ENCODE data around the gene OSBP2. TPM values are rescaled to one million over a fixed set of nuclear protein-coding genes. Genes with fewer than 3 reads are reported as not detected.

Gene OSBP2
- total RNA-seq, 2 experiments from 2014 or later: 2.3 to 2.9 TPM

DNA sequence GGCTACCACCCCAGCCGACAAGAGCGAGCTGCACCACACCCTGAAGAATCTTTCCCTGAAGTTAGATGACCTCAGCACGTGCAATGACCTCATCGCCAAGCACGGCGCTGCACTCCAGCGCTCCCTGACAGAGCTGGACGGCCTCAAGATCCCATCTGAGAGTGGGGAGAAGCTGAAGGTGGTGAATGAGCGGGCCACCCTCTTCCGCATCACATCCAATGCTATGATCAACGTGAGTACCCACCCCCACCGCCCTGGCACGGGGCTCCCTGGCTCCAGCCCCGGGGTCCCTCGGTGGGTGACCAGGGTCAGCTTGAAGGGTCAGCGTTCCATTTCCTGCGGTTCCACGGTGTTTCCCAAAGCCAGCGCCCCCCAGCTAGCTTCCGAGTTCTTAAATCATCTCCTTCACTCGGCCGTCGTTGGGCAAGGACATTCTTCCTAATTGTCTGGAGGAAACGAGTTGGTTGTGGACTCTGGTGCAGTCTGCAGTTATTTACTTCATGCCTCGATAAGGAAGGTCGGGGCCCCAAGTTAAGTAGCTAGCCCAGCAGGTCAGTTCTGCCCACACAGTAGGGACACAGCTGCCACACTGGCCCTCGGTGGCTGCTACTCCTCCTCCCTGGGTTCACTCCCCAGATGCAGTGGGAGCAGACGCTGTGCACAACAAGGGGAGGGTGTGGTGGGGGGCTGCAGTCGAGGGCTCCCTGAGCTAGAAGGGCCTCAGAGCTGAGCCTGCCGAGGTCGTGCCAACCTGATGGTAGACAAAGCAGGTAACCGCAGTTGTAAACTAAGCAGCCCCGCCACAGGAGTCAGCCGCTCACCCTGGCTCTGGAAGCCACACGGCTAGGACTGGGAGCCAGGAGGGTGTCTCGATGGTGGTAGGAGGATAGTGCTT, 176.0 kb downstream of the OSBP2 start:
- Mint-ChIP-seq H3K36me3 (no peaks in the 10 kb centered on the region), H3K9me3 (no peaks in the 10 kb centered on the region), H3K4me3 (no peak overlapping the region), H3K27ac (no peak overlapping the region), H3K4me1 (ENCODE audit: low read depth) (no peaks in the 10 kb centered on the region), H3K27me3 (no peaks in the 10 kb centered on the region)
- ChIA-PET CTCF (interaction anchor here (1.7 kb wide), 1 partner anchor 20 kb away, joined by 6 read pairs; no protein-coding TSS in a partner anchor), POLR2A (interaction anchor here (0.9 kb wide), 1 partner anchor 168 kb away, joined by 3 read pairs; no protein-coding TSS in a partner anchor)
- no peak for DNase-seq
- intact Hi-C loops (cut with micrococcal nuclease): no loop called here

DNA sequence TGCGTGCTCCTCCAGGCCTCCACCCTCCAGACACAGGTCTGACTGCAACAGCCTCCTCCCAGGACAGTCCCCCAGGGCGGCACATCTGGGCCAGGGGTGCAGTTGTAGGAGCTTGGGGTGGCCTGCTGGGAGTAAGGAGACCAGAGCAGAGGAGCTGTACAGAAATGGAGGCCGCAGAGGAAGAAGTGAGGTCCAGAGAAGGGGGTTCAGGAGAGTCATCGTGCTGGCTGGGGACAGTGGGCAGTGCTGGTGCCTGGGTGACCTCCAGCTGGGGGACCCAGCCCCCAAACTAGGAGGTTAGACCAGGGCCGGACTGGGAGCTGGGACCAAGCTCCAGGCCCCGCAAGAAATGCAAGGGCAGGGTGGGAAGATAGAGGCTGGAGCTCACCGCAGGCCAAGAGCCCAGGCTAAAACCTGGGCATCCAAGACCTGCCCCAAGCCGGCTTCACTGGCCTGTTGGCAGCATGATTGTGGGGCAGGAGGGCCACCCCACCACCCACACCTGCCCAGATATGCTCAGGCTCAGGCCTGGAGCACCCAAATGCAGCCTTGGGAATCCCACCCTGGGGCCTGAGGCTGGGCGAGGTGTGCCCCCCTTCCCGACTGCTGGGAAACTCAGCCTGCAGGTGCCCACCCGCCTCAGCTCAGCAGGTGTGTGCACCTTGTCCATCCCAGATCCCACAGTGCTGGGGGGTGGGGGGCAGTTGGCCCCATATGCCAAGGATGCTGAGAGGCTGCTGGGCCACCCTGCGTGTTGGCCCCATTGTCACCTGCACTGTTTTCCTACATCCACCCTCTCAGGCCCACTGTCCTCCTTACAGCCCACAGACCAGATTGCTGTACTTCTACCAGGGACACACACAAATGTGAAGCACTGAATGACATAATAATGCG, 177.0 kb downstream of the OSBP2 start:
- no peak overlapping the region for H3K4me3 Mint-ChIP-seq
- intact Hi-C loops (cut with micrococcal nuclease): no loop called here

DNA sequence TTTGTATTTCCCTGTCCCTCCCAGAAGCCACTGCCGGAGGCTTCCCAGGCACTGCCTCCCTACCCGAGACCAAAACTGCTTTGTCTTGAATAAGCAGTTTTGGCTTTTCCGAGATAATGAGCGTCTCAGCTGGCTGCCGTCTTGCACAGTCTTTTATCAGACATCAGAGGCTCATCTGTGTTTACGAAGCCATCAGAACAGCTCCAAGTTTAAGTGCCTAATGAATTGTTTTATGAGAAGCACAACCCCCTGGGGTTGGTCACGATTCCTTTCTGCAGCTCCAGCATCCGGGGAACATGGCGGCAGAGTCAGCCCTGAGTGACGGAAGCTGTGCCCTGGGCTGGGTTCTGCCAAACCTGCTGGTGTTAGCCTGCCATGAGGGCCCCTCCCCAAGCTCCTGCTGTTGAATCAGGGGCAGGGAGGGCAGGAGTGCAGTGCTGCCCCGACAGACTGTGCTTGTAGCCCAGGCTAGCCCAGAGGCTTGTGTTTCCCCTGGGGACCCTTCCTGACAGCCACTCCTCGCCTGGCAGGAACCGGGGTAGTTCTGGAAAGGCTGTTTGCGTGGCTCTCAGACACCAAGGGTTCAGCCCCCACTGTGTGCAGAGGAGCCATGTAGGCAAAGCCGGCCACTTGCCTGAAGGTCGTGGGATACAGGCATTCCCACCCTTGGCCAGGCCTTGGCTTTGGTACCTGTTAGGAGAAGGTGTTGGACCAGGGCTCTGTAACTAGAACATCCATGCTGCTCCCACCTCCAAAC, 177.8 kb downstream of the OSBP2 start:
- no peak for DNase-seq
- H3K27ac Mint-ChIP-seq: no peak overlapping the region
- no peaks in the 10 kb centered on the region for H3K4me1 Mint-ChIP-seq (ENCODE audit: low read depth)
- ChIA-PET CTCF (interaction anchor here (1.0 kb wide), 1 partner anchor 18 kb away, joined by 3 read pairs; no protein-coding TSS in a partner anchor), POLR2A (no interaction called here)
- intact Hi-C loops (cut with micrococcal nuclease): no loop called here
- H3K4me3 Mint-ChIP-seq: no peak overlapping the region
- no peaks in the 10 kb centered on the region for H3K9me3 Mint-ChIP-seq
- H3K36me3 Mint-ChIP-seq: no peaks in the 10 kb centered on the region
- no peaks in the 10 kb centered on the region for H3K27me3 Mint-ChIP-seq

More for the DNA sequence above, 177.0 kb downstream of the OSBP2 start:
- DNase-seq: no peak
- Mint-ChIP-seq H3K27me3 (no peaks in the 10 kb centered on the region), H3K9me3 (no peaks in the 10 kb centered on the region), H3K4me1 (ENCODE audit: low read depth) (no peaks in the 10 kb centered on the region), H3K27ac (no peak overlapping the region), H3K36me3 (no peaks in the 10 kb centered on the region)
- POLR2A ChIA-PET: interaction anchor here (0.9 kb wide), 1 partner anchor 169 kb away, joined by 3 read pairs; no protein-coding TSS in a partner anchor
- CTCF ChIA-PET: interaction anchor here (1.0 to 1.7 kb wide), 2 partner anchors 19 kb away, joined by 3 to 6 read pairs; no protein-coding TSS in a partner anchor

- no peak overlapping the region for H3K27ac Mint-ChIP-seq
- no peaks in the 10 kb centered on the region for H3K4me1 Mint-ChIP-seq (ENCODE audit: low read depth)
- no peaks in the 10 kb centered on the region for H3K36me3 Mint-ChIP-seq
- DNase-seq: no peak
- H3K27me3 Mint-ChIP-seq: no peaks in the 10 kb centered on the region
- ChIA-PET POLR2A (no interaction called here), CTCF (no interaction called here)
- intact Hi-C loops (cut with micrococcal nuclease): no loop called here
- no peaks in the 10 kb centered on the region for H3K9me3 Mint-ChIP-seq
- no peak overlapping the region for H3K4me3 Mint-ChIP-seq
Measured at GRCh38 chr22:30873086-30873650, 178.5 kb downstream of the OSBP2 start.

GRCh38 chr22:30873661-30874060, 179.0 kb downstream of the OSBP2 start:
- ChIA-PET POLR2A (no interaction called here), CTCF (interaction anchor here (1.2 kb wide), 1 partner anchor 18 kb away, joined by 3 read pairs; no protein-coding TSS in a partner anchor)
- Mint-ChIP-seq H3K27ac (no peak overlapping the region), H3K27me3 (no peaks in the 10 kb centered on the region), H3K4me3 (no peak overlapping the region), H3K4me1 (ENCODE audit: low read depth) (no peaks in the 10 kb centered on the region), H3K36me3 (no peaks in the 10 kb centered on the region), H3K9me3 (no peaks in the 10 kb centered on the region)
- DNase-seq: no peak
- intact Hi-C loops (cut with micrococcal nuclease): no loop called here

- ChIA-PET CTCF (interaction anchor here (1.2 kb wide), 1 partner anchor 17 kb away, joined by 3 read pairs; no protein-coding TSS in a partner anchor), POLR2A (no interaction called here)
- no peaks in the 10 kb centered on the region for H3K9me3 Mint-ChIP-seq
- no peak for DNase-seq
- no peak overlapping the region for H3K4me3 Mint-ChIP-seq
- no peaks in the 10 kb centered on the region for H3K27me3 Mint-ChIP-seq
- H3K36me3 Mint-ChIP-seq: no peaks in the 10 kb centered on the region
- H3K27ac Mint-ChIP-seq: no peak overlapping the region
- intact Hi-C loops (cut with micrococcal nuclease): no loop called here
- no peaks in the 10 kb centered on the region for H3K4me1 Mint-ChIP-seq (ENCODE audit: low read depth)
Measured at GRCh38 chr22:30874431-30875370, 180.0 kb downstream of the OSBP2 start.

DNA sequence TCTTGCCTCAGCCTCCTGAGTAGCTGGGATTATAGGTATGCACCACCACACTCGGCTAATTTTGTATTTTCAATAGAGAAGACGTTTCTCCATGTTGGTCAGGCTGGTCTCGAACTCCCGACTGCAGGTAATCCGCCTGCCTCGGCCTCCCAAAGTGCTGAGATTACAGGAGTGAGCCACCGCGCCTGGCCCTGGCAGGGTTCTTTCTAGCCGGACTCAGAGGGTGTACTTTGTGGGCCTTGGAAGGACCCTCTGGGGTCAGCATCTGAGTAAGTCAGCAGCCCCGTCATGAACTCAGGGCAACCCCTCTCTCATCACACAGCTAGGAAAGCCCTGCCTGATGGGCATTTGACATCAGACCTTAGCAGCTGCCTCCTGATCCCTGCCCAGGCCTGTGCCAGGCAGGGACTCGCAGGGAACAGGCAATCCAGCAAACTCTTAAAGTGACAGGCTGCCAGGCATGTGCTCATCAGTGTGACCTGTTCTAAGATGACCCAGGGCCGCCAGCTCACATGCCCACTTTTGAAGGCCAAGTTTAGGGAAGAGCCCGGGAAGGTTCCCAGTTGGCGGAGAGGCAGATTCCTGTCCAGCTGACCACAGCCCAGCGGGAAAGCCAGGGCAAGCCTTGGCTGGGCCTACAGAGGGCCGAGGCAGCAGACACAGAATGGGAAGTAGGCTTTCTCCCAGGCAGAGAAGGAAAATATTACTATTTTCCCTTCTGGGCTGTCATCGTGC, 181.0 kb downstream of the OSBP2 start:
- no peak for DNase-seq
- H3K27ac Mint-ChIP-seq: no peak overlapping the region
- no peak overlapping the region for H3K4me3 Mint-ChIP-seq
- intact Hi-C loops (cut with micrococcal nuclease): no loop called here
- no peaks in the 10 kb centered on the region for H3K36me3 Mint-ChIP-seq
- H3K4me1 Mint-ChIP-seq (ENCODE audit: low read depth): no peaks in the 10 kb centered on the region
- POLR2A ChIA-PET: no interaction called here
- no peaks in the 10 kb centered on the region for H3K27me3 Mint-ChIP-seq
- no peaks in the 10 kb centered on the region for H3K9me3 Mint-ChIP-seq
- CTCF ChIA-PET: no interaction called here

DNA sequence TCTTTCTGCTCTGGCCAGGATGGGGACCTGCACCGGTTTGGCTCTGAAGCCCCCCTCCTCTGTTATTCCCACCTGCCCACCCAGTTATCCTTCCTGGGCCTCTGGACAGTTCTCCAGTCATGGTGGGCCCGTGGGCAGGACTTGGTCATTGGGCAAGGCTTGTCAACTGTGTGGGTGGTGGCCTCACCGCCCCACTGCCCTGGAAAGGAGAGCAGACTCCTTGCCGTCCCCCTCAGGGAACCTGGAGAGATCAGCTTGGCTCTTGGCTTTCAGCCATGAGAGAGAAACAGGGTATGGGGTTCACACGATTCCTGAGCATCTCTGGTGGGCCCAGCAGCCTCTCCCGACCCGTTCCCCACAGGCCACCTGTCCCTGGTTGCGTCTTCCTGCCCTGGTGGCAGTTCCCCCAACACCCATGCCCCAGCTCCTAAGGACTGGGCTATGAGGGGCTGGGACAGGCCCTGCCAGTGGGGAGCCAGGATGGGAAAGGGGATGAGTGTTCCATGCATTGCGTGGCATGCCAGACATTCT, 181.6 kb downstream of the OSBP2 start:
- Mint-ChIP-seq H3K4me1 (ENCODE audit: low read depth) (no peaks in the 10 kb centered on the region), H3K4me3 (no peak overlapping the region), H3K27ac (no peak overlapping the region), H3K9me3 (no peaks in the 10 kb centered on the region), H3K36me3 (no peaks in the 10 kb centered on the region), H3K27me3 (no peaks in the 10 kb centered on the region)
- DNase-seq: no peak
- intact Hi-C loops (cut with micrococcal nuclease): no loop called here
- POLR2A ChIA-PET: no interaction called here
- CTCF ChIA-PET: interaction anchor here (0.6 kb wide), 1 partner anchor 92 kb away, joined by 3 read pairs; no protein-coding TSS in a partner anchor

DNA sequence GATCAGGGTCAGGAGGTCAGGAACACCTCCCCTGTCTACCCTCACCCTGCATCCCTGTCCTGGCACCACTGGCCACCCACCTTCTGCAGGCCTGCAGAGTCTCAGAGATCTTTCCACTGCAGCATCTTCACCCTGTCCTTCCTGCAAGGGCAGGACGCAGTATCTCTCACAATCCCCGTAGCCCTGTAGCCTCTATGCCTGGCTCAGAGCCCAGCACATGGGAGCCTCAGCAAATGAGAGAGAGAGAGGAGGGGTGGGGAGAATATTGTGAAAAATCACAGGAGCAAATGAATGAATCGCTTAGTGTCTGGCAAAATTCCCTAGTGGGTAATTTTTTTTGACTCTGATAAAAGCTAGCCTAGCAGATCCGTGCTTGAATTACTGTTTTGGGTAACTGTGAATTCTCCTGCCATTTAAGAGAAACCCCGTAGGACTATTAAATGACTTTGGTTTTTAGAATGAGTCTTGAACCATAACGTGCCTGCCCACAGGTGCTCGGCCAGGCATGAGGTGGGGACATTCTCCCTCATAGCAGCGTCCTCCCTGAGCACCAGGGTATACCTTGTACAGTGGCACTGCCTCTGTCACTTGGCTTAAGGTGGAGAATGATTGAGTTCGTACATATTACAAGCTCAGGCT, 182.4 kb downstream of the OSBP2 start:
- intact Hi-C loops (cut with micrococcal nuclease): no loop called here
- H3K4me1 Mint-ChIP-seq (ENCODE audit: low read depth): no peaks in the 10 kb centered on the region

More for the DNA sequence above, 182.4 kb downstream of the OSBP2 start:
- Mint-ChIP-seq H3K27ac (no peak overlapping the region), H3K4me3 (no peak overlapping the region), H3K36me3 (no peaks in the 10 kb centered on the region), H3K27me3 (no peaks in the 10 kb centered on the region), H3K9me3 (no peaks in the 10 kb centered on the region)
- DNase-seq: no peak
- ChIA-PET CTCF (interaction anchor here (0.6 kb wide), 1 partner anchor 93 kb away, joined by 3 read pairs; no protein-coding TSS in a partner anchor), POLR2A (no interaction called here)
